Measurements from ENCODE around the gene CLCF1. TPM values are rescaled to one million over a fixed set of nuclear protein-coding genes. Genes with fewer than 3 reads are reported as not detected.
"Not testable (repeated sequence)": the region's sequence is repeated elsewhere in the genome, so short reads cannot be mapped to it uniquely, and the experiment has no call there.

CLCF1 gene
- total RNA-seq, 1 donor from 2014 or later = 32.6 TPM

DNA sequence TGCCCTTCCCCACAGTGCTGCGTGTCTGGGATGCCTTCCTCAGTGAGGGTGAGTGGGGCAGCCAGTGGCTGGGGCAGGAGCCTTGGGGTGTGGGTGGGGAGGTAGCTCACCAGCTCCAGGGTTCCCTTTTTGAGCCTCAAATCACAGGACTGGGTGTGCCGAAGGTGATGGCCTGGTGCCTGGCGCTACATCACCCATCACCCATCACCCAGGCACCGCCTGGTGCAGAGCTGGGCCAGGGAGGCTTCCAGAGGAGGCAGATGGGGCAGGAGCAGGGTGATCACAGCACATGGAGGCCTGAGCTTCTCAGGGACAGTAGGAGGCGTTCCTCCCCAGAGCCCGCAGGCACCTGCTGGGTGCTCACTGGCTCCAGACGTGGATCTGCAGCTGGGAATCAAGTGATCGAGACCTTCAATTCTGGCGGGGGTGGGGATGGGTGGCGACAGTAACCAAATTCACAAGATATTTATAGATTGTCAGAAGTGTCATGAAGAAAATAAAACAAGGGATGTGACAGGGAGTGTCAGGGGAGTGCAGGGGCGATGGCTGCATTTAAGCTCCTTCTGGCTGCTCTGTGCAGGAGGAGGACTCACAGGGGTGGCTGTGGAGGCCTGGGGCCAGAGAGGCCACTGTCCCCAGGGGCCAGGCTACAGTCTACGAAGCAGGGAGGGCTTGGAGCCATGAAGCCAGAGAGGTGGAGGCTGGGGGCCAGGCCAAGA, 33.7 kb upstream of the CLCF1 start:
- no peak for TF ChIP-seq CTCF (IDR thresholded peaks at IDR 0.05)
- peaks cover 0 to 4% of the 10 kb centered on the region in 2 donors for H3K4me1 ChIP-seq
- intact Hi-C loops (cut with DNase I) = no loop called here
- H3K9me3 ChIP-seq = no peaks in the 10 kb centered on the region
- DNase-seq (ENCODE audit: low spot score in 2 of 2) = no peak
- H3K4me3 ChIP-seq = no peak overlapping the region
- H3K36me3 ChIP-seq = no peaks in the 10 kb centered on the region
- H3K27me3 ChIP-seq = no peaks in the 10 kb centered on the region
- no peak overlapping the region for H3K27ac ChIP-seq

DNA sequence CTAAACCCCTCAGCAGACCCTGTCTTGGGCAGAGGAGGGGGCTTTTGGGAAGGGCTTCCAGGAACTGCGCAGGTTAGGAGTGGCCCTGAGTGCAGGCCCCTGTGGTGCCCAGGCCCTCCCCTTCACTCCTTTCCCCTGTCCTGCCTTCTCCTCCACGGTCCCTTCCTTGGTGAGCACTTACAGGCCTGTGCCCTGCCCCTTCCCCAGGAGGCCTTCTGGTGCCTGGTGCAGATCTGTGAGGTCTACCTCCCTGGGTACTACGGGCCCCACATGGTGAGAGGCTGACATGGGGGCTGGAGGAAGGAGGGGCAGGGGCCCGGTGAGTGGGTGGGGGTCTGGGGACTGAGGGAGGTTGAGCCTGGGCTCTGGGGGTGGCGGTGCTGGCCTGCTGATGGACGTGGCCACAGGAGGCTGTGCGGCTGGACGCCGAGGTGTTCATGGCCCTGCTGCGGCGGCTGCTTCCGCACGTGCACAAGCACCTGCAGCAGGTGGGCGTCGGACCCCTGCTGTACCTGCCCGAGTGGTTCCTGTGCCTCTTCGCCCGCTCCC, 33.1 kb upstream of the CLCF1 start:
- H3K27me3 ChIP-seq = no peaks in the 10 kb centered on the region
- no peak overlapping the region for H3K27ac ChIP-seq
- H3K4me3 ChIP-seq = no peak overlapping the region
- TF ChIP-seq CTCF (IDR thresholded peaks at IDR 0.05) = no peak
- no peak for DNase-seq (ENCODE audit: low spot score in 2 of 2)
- intact Hi-C loops (cut with DNase I) = no loop called here
- H3K9me3 ChIP-seq = no peaks in the 10 kb centered on the region
- peaks cover 0 to 6% of the 10 kb centered on the region in 2 donors for H3K4me1 ChIP-seq
- no peaks in the 10 kb centered on the region for H3K36me3 ChIP-seq

GRCh38 chr11:67405688-67406339, 32.4 kb upstream of the CLCF1 start:
- no peaks in the 10 kb centered on the region for H3K9me3 ChIP-seq
- no peak for DNase-seq (ENCODE audit: low spot score in 2 of 2)
- no peak overlapping the region for H3K4me3 ChIP-seq
- no peaks in the 10 kb centered on the region for H3K36me3 ChIP-seq
- H3K27ac ChIP-seq = no peak overlapping the region
- TF ChIP-seq CTCF (IDR thresholded peaks at IDR 0.05) = no peak
- intact Hi-C loops (cut with DNase I) = no loop called here
- peaks cover 5 to 6% of the 10 kb centered on the region in 2 donors for H3K4me1 ChIP-seq
- H3K27me3 ChIP-seq = no peaks in the 10 kb centered on the region

GRCh38 chr11:67405196-67405567, 31.8 kb upstream of the CLCF1 start:
- no peaks in the 10 kb centered on the region for H3K27me3 ChIP-seq
- intact Hi-C loops (cut with DNase I) = no loop called here
- H3K4me3 ChIP-seq = no peak overlapping the region
- H3K9me3 ChIP-seq = no peaks in the 10 kb centered on the region
- H3K27ac ChIP-seq = no peak overlapping the region
- no peak for TF ChIP-seq CTCF (IDR thresholded peaks at IDR 0.05)
- H3K36me3 ChIP-seq = no peaks in the 10 kb centered on the region
- H3K4me1 ChIP-seq = peaks cover 9 to 13% of the 10 kb centered on the region in 2 donors
- no peak for DNase-seq (ENCODE audit: low spot score in 2 of 2)

GRCh38 chr11:67404515-67405195, 31.3 kb upstream of the CLCF1 start:
- no peaks in the 10 kb centered on the region for H3K27me3 ChIP-seq
- H3K36me3 ChIP-seq = peaks cover 0 to 1% of the 10 kb centered on the region in 2 donors
- peaks cover 14% of the 10 kb centered on the region in 2 donors for H3K4me1 ChIP-seq
- no peak overlapping the region for H3K27ac ChIP-seq
- H3K4me3 ChIP-seq = peak overlapping the region in 1 of 2 donors; percentile 24
- intact Hi-C loops (cut with DNase I) = loop anchor here (5.0 kb wide), 1 partner anchor 78 kb away; the partner anchor contains the start of gene AIP
- TF ChIP-seq CTCF (IDR thresholded peaks at IDR 0.05) = no peak
- no peaks in the 10 kb centered on the region for H3K9me3 ChIP-seq
- DNase-seq (ENCODE audit: low spot score in 2 of 2) = no peak

DNA sequence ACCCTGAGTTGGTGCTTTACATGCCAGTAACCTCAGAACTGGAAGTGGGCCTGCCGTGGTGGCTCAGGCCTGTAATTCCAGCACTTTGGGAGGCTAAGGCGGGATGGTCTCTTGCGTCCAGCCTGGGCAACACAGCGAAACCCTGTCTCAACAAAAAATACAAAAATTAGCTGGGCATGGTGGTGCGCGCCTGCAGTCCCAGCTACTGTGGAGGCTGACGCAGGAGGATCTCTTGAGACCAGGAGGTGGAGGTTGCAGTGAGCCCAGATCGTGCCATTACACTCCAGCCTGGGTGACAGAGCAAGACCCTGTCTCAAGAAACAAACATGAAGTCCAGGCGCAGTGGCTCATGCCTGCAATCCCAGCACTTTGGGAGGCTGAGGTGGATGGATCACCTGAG, 29.7 kb upstream of the CLCF1 start:
- H3K9me3 ChIP-seq; H3K27ac ChIP-seq; H3K4me3 ChIP-seq; DNase-seq (ENCODE audit: low spot score in 2 of 2); H3K27me3 ChIP-seq: not testable (repeated sequence)
- intact Hi-C loops (cut with DNase I) = loop anchor here (2.0 to 5.0 kb wide), 2 partner anchors 18 to 79 kb away; partner anchors contain the start of gene AIP
- Histone ChIP-seq H3K36me3 (peaks cover 15 to 17% of the 10 kb centered on the region in 2 donors), H3K4me1 (peaks cover 15 to 19% of the 10 kb centered on the region in 2 donors)

GRCh38 chr11:67402192-67402839, 28.9 kb upstream of the CLCF1 start:
- Histone ChIP-seq H3K27ac (peak overlapping the region; percentile 80 to 94), H3K36me3 (peaks cover 22 to 25% of the 10 kb centered on the region in 2 donors), H3K4me3 (peak overlapping the region; percentile 88 to 99), H3K4me1 (peaks cover 15 to 19% of the 10 kb centered on the region in 2 donors)
- DNase-seq (ENCODE audit: low spot score in 2 of 2); H3K9me3 ChIP-seq; H3K27me3 ChIP-seq: not testable (repeated sequence)
- intact Hi-C loops (cut with DNase I) = loop anchor here (2.0 to 5.0 kb wide), 2 partner anchors 18 to 80 kb away; partner anchors contain the start of gene AIP

Data from ascending aorta (tissue), 2 donors.